HEK293 (cell line): ENCODE results near the gene NOS1AP.

ENCODE experiments used
- CTCF ChIA-PET: fragments of 350-600 bp; formaldehyde crosslinking; extraction: SDS; loops from one replicate; lab custom pipeline; 2021; ENCODE audit warnings: antibody characterized with exemption; lab: Yijun Ruan, JAX
- POLR2A ChIA-PET: fragments of 300-600 bp; formaldehyde crosslinking; extraction: SDS; loops from one replicate; lab custom pipeline; 2020; ENCODE audit warnings: antibody characterized with exemption, inconsistent platforms; lab: Yijun Ruan, JAX
- H3K27ac ChIP-seq: fragments of 200-500 bp; sonication (Bioruptor generic); 2 replicates; pipeline ENCODE4 v1.5.1; 2014; ENCODE audit warnings: low read depth, low read length, control low read depth, inconsistent platforms; ENCODE audit errors: extremely low read depth
- H3K36me3 ChIP-seq, 2 experiments: fragments of 200-500 bp in 1 of 2; sonication (Bioruptor generic) in 1 of 2; 1 replicate in 1 of 2; 2 replicates in 1 of 2; pipeline ENCODE4 v1.5.1; 2014 to 2017; ENCODE audit warnings: inconsistent platforms in 2 of 2, low read length in 2 of 2; ENCODE audit not compliant: control insufficient read depth in 2 of 2, insufficient read depth in 1 of 2
- H3K4me1 ChIP-seq: fragments of 200-500 bp; sonication (Bioruptor generic); 2 replicates; pipeline ENCODE4 v1.5.1; 2014; ENCODE audit warnings: mild to moderate bottlenecking, low read length, inconsistent platforms; ENCODE audit not compliant: control insufficient read depth, insufficient read depth
- H3K4me3 ChIP-seq: 2 replicates; pipeline ENCODE4 v1.5.1; 2011; ENCODE audit warnings: low read depth, mild to moderate bottlenecking, control low read depth, low read length, moderate library complexity
- H3K9me3 ChIP-seq: fragments of 200-500 bp; sonication (Bioruptor generic); 2 replicates; pipeline ENCODE4 v1.5.1; 2014; ENCODE audit warnings: low read depth, low read length, inconsistent platforms; ENCODE audit not compliant: control insufficient read depth, insufficient read depth
- GLI4 ChIP-seq: fragments of 450-650 bp; formaldehyde crosslinking; IDR thresholded peaks from 2 replicates; pipeline ENCODE4 v1.5.1; 2016; ENCODE audit warnings: missing biosample characterization, missing genetic modification characterization
- MEIS1 ChIP-seq: sonication (generic); formaldehyde crosslinking; IDR thresholded peaks from 2 replicates; pipeline ENCODE4 v1.8.1; 2022; ENCODE audit warnings: missing genetic modification reagents, mild to moderate bottlenecking, borderline replicate concordance
- SP2 ChIP-seq: fragments of 450-650 bp; formaldehyde crosslinking; IDR thresholded peaks from 2 replicates; pipeline ENCODE4 v1.5.1; 2016; ENCODE audit warnings: missing biosample characterization, missing genetic modification characterization
- ZNF114 ChIP-seq: fragments of 450-650 bp; formaldehyde crosslinking; IDR thresholded peaks from 2 replicates; pipeline ENCODE4 v1.5.0; 2017; ENCODE audit warnings: missing biosample characterization, missing genetic modification characterization
- ZNF146 ChIP-seq: fragments of 450-650 bp; formaldehyde crosslinking; IDR thresholded peaks from 2 replicates; pipeline ENCODE4 v1.5.1; 2016; ENCODE audit warnings: missing biosample characterization, missing genetic modification characterization
- ZNF202 ChIP-seq: fragments of 450-650 bp; formaldehyde crosslinking; IDR thresholded peaks from 2 replicates; pipeline ENCODE4 v1.5.1; 2016; ENCODE audit warnings: missing biosample characterization, missing genetic modification characterization, borderline replicate concordance
- ZNF211 ChIP-seq: fragments of 450-650 bp; formaldehyde crosslinking; IDR thresholded peaks from 2 replicates; pipeline ENCODE4 v1.5.1; 2016; ENCODE audit warnings: low read depth, missing biosample characterization, missing genetic modification characterization
- ZNF214 ChIP-seq: fragments of 450-650 bp; formaldehyde crosslinking; IDR thresholded peaks from 2 replicates; pipeline ENCODE4 v1.5.1; 2017; ENCODE audit warnings: missing biosample characterization, mild to moderate bottlenecking, missing genetic modification characterization, borderline replicate concordance
- ZNF223 ChIP-seq: fragments of 450-650 bp; formaldehyde crosslinking; IDR thresholded peaks from 2 replicates; pipeline ENCODE4 v1.5.1; 2016; ENCODE audit warnings: missing biosample characterization, missing genetic modification characterization
- ZNF239 ChIP-seq: fragments of 450-650 bp; formaldehyde crosslinking; IDR thresholded peaks from 2 replicates; pipeline ENCODE4 v1.5.1; 2016; ENCODE audit warnings: missing biosample characterization, missing genetic modification characterization
- ZNF571 ChIP-seq: fragments of 450-650 bp; formaldehyde crosslinking; IDR thresholded peaks from 2 replicates; pipeline ENCODE4 v1.5.0; 2017; ENCODE audit warnings: missing biosample characterization, missing genetic modification characterization
- ZNF624 ChIP-seq: fragments of 450-650 bp; formaldehyde crosslinking; IDR thresholded peaks from 2 replicates; pipeline ENCODE4 v1.5.1; 2017; ENCODE audit warnings: missing biosample characterization, missing genetic modification characterization
- ZNF792 ChIP-seq: fragments of 450-650 bp; formaldehyde crosslinking; IDR thresholded peaks from 2 replicates; pipeline ENCODE4 v1.5.1; 2016; ENCODE audit warnings: missing biosample characterization, missing genetic modification characterization
- ZNF843 ChIP-seq: fragments of 450-650 bp; formaldehyde crosslinking; IDR thresholded peaks from 2 replicates; pipeline ENCODE4 v1.5.1; 2016; ENCODE audit warnings: missing biosample characterization, missing genetic modification characterization
- ZSCAN16 ChIP-seq: fragments of 450-650 bp; formaldehyde crosslinking; IDR thresholded peaks from 2 replicates; pipeline ENCODE4 v1.5.1; 2016; ENCODE audit warnings: missing biosample characterization, missing genetic modification characterization
- TF ChIP-seq, protein P1 (sequence below): fragments of 450-650 bp; formaldehyde crosslinking; IDR thresholded peaks from 2 replicates; pipeline ENCODE4; 2016; ENCODE audit warnings: missing biosample characterization, missing genetic modification characterization
- TF ChIP-seq, protein P2 (sequence below): fragments of 450-650 bp; formaldehyde crosslinking; IDR thresholded peaks from 2 replicates; pipeline ENCODE4 v1.5.1; 2016; ENCODE audit warnings: missing biosample characterization, missing genetic modification characterization
- TF ChIP-seq, protein P3 (sequence below): sonication (generic); formaldehyde crosslinking; IDR thresholded peaks from 2 replicates; pipeline ENCODE4 v1.8.1; 2022; ENCODE audit warnings: mild to moderate bottlenecking, moderate library complexity, missing genetic modification reagents
- TF ChIP-seq, protein P4 (sequence below): fragments of 450-650 bp; formaldehyde crosslinking; IDR thresholded peaks from 2 replicates; pipeline ENCODE4 v1.5.1; 2016; ENCODE audit warnings: missing biosample characterization, missing genetic modification characterization
- TF ChIP-seq, protein P5 (sequence below): fragments of 450-650 bp; formaldehyde crosslinking; IDR thresholded peaks from 2 replicates; pipeline ENCODE4 v1.5.1; 2016; ENCODE audit warnings: missing biosample characterization, missing genetic modification characterization

Gene NOS1AP

DNA sequence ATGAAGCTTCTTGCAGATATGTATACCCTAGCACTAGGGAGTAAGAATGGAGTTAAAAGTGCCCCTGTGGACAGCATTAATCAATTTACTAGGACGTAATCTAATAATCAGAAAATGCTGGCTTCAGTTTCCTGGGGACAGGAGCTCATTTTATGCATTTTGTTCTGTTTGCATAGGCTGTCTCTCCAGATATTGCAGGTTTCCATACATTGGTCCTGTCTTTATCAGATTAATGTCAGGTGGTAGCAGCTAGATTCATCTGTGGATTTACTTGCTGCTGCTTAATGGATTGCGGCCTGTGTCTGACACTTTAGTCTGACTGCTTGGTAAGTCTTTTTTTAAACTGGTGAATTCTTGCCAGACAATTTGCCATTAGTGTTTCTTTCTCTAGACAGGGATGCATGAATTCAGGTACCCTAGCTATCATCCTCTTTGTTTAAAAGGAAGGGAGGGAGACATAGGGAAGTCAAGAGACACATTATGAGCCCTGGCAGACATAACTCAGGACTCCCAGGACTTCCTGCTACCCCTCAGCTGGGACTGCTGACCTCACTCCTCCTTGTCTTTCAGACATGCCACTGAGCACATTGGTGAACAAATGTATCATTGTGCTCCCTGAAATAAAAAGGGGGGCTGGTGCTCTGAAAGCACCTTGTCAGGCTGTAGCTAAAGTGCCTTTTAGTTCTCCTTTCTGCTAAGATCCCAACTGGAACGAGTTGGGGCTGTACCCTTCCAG, 47.7 kb downstream of the NOS1AP start:
- CTCF ChIA-PET: interaction anchor here (1.5 kb wide), 1 partner anchor 80 kb away, joined by 5 read pairs; no protein-coding TSS in a partner anchor
- H3K4me3 ChIP-seq: no peak overlapping the region
- POLR2A ChIA-PET: no interaction called here

DNA sequence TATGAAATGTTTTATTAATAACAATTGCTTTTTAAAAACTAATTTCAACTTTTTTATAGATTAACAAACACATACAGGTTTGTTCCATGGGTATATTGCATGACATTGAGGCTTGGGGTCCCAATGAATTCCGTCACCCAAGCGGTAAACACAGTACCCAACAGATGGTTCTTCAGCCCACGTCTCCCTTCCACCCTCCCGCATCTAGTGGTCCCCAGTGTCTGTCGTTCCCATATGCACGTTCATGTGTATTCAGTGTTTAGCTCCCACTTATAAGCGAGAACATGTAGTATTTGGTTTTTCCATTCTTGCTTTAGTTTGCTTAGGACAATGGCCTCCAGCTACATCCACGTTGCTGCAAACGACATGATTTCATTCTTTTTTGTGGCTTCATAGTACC, 48.6 kb downstream of the NOS1AP start:
- Histone ChIP-seq H3K4me3 (no peak overlapping the region), H3K9me3 (no peaks in the 10 kb centered on the region), H3K4me1 (no peaks in the 10 kb centered on the region), H3K36me3 (no peaks in the 10 kb centered on the region), H3K27ac (no peak overlapping the region)
- POLR2A ChIA-PET: no interaction called here
- CTCF ChIA-PET: interaction anchor here (1.5 kb wide), 1 partner anchor 81 kb away, joined by 5 read pairs; no protein-coding TSS in a partner anchor
- TF ChIP-seq MEIS1 (CRISPR knock-in tag): no peak
- TF ChIP-seq, protein P1, sequence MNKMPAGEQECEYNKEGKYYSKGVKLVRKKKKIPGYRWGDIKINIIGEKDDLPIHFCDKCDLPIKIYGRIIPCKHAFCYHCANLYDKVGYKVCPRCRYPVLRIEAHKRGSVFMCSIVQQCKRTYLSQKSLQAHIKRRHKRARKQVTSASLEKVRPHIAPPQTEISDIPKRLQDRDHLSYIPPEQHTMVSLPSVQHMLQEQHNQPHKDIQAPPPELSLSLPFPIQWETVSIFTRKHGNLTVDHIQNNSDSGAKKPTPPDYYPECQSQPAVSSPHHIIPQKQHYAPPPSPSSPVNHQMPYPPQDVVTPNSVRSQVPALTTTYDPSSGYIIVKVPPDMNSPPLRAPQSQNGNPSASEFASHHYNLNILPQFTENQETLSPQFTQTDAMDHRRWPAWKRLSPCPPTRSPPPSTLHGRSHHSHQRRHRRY (tag by site-specific recombination): no peak
- TF ChIP-seq ZNF214 (tag by site-specific recombination): no peak
- no peak for TF ChIP-seq ZNF239 (tag by site-specific recombination)
- TF ChIP-seq, protein P2, sequence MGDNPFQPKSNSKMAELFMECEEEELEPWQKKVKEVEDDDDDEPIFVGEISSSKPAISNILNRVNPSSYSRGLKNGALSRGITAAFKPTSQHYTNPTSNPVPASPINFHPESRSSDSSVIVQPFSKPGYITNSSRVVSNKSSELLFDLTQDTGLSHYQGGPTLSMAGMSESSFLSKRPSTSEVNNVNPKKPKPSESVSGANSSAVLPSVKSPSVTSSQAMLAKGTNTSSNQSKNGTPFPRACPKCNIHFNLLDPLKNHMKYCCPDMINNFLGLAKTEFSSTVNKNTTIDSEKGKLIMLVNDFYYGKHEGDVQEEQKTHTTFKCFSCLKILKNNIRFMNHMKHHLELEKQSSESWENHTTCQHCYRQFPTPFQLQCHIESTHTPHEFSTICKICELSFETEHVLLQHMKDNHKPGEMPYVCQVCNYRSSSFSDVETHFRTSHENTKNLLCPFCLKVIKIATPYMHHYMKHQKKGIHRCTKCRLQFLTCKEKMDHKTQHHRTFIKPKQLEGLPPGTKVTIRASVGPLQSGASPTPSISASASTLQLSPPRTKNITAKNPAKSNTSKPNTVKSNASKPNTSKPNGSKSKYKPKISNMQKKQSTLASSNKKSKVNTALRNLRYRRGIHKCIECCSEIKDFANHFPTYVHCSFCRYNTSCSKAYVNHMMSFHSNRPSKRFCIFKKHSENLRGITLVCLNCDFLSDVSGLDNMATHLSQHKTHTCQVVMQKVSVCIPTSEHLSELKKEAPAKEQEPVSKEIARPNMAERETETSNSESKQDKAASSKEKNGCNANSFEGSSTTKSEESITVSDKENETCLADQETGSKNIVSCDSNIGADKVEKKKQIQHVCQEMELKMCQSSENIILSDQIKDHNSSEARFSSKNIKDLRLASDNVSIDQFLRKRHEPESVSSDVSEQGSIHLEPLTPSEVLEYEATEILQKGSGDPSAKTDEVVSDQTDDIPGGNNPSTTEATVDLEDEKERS (tag by site-specific recombination): no peak
- TF ChIP-seq, protein P3, sequence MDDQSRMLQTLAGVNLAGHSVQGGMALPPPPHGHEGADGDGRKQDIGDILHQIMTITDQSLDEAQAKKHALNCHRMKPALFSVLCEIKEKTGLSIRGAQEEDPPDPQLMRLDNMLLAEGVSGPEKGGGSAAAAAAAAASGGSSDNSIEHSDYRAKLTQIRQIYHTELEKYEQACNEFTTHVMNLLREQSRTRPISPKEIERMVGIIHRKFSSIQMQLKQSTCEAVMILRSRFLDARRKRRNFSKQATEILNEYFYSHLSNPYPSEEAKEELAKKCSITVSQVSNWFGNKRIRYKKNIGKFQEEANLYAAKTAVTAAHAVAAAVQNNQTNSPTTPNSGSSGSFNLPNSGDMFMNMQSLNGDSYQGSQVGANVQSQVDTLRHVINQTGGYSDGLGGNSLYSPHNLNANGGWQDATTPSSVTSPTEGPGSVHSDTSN (CRISPR knock-in tag): no peak
- no peak for TF ChIP-seq ZNF624
- TF ChIP-seq SP2 (tag by site-specific recombination): no peak

More for the DNA sequence above, 47.7 kb downstream of the NOS1AP start:
- Histone ChIP-seq H3K27ac (no peak overlapping the region), H3K4me1 (no peaks in the 10 kb centered on the region), H3K36me3 (no peaks in the 10 kb centered on the region), H3K9me3 (no peaks in the 10 kb centered on the region)
- no peak for TF ChIP-seq ZNF571 (tag by site-specific recombination)

DNA sequence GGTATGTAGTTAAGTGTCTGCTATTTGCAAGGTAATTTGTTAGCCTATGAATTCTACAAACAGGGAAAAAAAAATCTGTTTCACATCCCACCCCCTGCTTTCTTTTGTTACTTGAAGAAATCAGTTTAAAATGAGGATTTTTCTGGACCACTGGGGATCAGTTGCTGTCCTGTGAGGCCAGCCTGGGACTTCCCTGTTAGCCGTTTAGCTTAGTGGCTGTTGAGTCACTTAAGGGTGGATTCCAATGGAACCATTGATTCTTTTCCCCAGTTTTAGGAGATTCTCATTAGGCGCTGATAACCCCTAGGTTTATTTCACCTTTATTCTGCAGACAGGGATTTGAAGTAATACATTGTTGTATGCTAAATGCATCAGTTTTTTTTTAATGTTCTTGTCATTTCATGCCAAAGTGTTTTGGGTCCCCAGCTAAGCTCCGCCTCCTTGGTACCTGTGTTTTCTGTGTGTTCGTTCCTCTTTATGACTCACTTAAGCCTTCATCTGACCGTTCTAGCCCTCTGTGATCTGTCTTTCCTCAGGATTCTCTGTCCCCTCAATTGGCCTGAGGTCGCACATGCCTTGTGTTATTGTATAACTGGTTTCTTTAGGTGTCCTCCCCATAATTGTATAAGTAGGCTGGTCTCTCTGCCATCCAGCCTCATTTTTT, 59.3 kb downstream of the NOS1AP start:
- no peak overlapping the region for H3K27ac ChIP-seq
- POLR2A ChIA-PET: interaction anchor here (0.5 kb wide), 1 partner anchor 8 kb away, joined by 3 read pairs; no protein-coding TSS in a partner anchor
- CTCF ChIA-PET: no interaction called here
- no peaks in the 10 kb centered on the region for H3K9me3 ChIP-seq
- H3K36me3 ChIP-seq: no peaks in the 10 kb centered on the region
- peaks cover 12% of the 10 kb centered on the region for H3K4me1 ChIP-seq
- no peak overlapping the region for H3K4me3 ChIP-seq
- no peak for TF ChIP-seq ZNF211 (tag by site-specific recombination)
- TF ChIP-seq, protein P4, sequence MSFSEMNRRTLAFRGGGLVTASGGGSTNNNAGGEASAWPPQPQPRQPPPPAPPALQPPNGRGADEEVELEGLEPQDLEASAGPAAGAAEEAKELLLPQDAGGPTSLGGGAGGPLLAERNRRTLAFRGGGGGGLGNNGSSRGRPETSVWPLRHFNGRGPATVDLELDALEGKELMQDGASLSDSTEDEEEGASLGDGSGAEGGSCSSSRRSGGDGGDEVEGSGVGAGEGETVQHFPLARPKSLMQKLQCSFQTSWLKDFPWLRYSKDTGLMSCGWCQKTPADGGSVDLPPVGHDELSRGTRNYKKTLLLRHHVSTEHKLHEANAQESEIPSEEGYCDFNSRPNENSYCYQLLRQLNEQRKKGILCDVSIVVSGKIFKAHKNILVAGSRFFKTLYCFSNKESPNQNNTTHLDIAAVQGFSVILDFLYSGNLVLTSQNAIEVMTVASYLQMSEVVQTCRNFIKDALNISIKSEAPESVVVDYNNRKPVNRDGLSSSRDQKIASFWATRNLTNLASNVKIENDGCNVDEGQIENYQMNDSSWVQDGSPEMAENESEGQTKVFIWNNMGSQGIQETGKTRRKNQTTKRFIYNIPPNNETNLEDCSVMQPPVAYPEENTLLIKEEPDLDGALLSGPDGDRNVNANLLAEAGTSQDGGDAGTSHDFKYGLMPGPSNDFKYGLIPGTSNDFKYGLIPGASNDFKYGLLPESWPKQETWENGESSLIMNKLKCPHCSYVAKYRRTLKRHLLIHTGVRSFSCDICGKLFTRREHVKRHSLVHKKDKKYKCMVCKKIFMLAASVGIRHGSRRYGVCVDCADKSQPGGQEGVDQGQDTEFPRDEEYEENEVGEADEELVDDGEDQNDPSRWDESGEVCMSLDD (tag by site-specific recombination): no peak
- TF ChIP-seq ZNF114: no peak
- TF ChIP-seq, protein P5, sequence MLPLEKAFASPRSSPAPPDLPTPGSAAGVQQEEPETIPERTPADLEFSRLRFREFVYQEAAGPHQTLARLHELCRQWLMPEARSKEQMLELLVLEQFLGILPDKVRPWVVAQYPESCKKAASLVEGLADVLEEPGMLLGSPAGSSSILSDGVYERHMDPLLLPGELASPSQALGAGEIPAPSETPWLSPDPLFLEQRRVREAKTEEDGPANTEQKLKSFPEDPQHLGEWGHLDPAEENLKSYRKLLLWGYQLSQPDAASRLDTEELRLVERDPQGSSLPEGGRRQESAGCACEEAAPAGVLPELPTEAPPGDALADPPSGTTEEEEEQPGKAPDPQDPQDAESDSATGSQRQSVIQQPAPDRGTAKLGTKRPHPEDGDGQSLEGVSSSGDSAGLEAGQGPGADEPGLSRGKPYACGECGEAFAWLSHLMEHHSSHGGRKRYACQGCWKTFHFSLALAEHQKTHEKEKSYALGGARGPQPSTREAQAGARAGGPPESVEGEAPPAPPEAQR: no peak
- no peak for TF ChIP-seq ZNF146 (tag by site-specific recombination)
- no peak for TF ChIP-seq GLI4 (tag by site-specific recombination)
- no peak for TF ChIP-seq ZNF202 (tag by site-specific recombination)
- no peak for TF ChIP-seq ZNF571 (tag by site-specific recombination)
- no peak for TF ChIP-seq ZNF223
- no peak for TF ChIP-seq ZNF792 (tag by site-specific recombination)
- TF ChIP-seq ZSCAN16 (tag by site-specific recombination): no peak
- no peak for TF ChIP-seq ZNF843 (tag by site-specific recombination)
